WTC11 (cell line): Measurements from ENCODE around the gene FAM53C. TPM values are rescaled to one million over a fixed set of nuclear protein-coding genes. Genes with fewer than 3 reads are reported as not detected.

ENCODE experiments used
- ATAC-seq: fragments of 200-7000 bp; cut with Tn5 transposase; 2 replicates; pipeline ENCODE4 v1.10.0; 2021; ENCODE audit warnings: mild to moderate bottlenecking, moderate library complexity
- CTCF ChIA-PET: fragments of 300-600 bp; sonication (Branson Sonifier 250); formaldehyde crosslinking; loops from one replicate; lab custom pipeline; 2021; ENCODE audit warnings: antibody characterized with exemption; lab: Charles Lee
- POLR2A ChIA-PET: fragments of 350-600 bp; sonication (Branson Sonifier 250); formaldehyde crosslinking; loops from one replicate; lab custom pipeline; 2021; ENCODE audit warnings: antibody characterized with exemption; lab: Charles Lee
- DNase-seq: peaks from one replicate; pipeline ENCODE4 v3.0.0; 2021; ENCODE audit warnings: low spot score
- H3K27ac Mint-ChIP-seq: 2 replicates; pipeline ENCODE4 v1.8.0; 2021; ENCODE audit warnings: mixed read lengths
- H3K27me3 Mint-ChIP-seq: 2 replicates; pipeline ENCODE4 v1.8.0; 2021; ENCODE audit warnings: low read depth, mild to moderate bottlenecking, moderate library complexity, mixed read lengths
- H3K36me3 Mint-ChIP-seq: 2 replicates; pipeline ENCODE4 v1.8.0; 2021; ENCODE audit warnings: mixed read lengths
- H3K4me1 Mint-ChIP-seq: 2 replicates; pipeline ENCODE4 v1.8.0; 2022; ENCODE audit warnings: mixed read lengths
- H3K4me3 Mint-ChIP-seq: 2 replicates; pipeline ENCODE4 v1.8.0; 2021; ENCODE audit warnings: mild to moderate bottlenecking, moderate library complexity, mixed read lengths
- H3K9me3 Mint-ChIP-seq: 2 replicates; pipeline ENCODE4 v1.8.0; 2021; ENCODE audit warnings: mixed read lengths
- FOXJ3 ChIP-seq: sonication (generic); formaldehyde crosslinking; IDR thresholded peaks from 2 replicates; pipeline ENCODE4 v1.9.0; 2021; ENCODE audit warnings: missing genetic modification reagents, mild to moderate bottlenecking, borderline replicate concordance
- FOXK1 ChIP-seq: sonication (generic); formaldehyde crosslinking; IDR thresholded peaks from 2 replicates; pipeline ENCODE4 v1.8.0; 2022; ENCODE audit warnings: mild to moderate bottlenecking, moderate library complexity, missing genetic modification reagents
- FOXP1 ChIP-seq: sonication (generic); formaldehyde crosslinking; IDR thresholded peaks from 2 replicates; pipeline ENCODE4 v1.8.0; 2022; ENCODE audit warnings: missing genetic modification reagents, mild to moderate bottlenecking, moderate library complexity, borderline replicate concordance
- GABPB1 ChIP-seq: sonication (generic); formaldehyde crosslinking; IDR thresholded peaks from 2 replicates; pipeline ENCODE4 v1.8.1; 2023; ENCODE audit warnings: mild to moderate bottlenecking, missing genetic modification reagents
- JAZF1 ChIP-seq: fragments of 250-450 bp; sonication (Bioruptor Pico); IDR thresholded peaks from 2 replicates; pipeline ENCODE4 v1.9.0; 2021; ENCODE audit warnings: moderate library complexity, mild to moderate bottlenecking, inconsistent platforms
- JUN ChIP-seq: sonication (generic); formaldehyde crosslinking; IDR thresholded peaks from 2 replicates; pipeline ENCODE4 v1.8.0; 2023; ENCODE audit warnings: mild to moderate bottlenecking, missing genetic modification reagents
- KAT7 ChIP-seq: sonication (generic); formaldehyde crosslinking; IDR thresholded peaks from 2 replicates; pipeline ENCODE4 v1.8.1; 2023; ENCODE audit warnings: missing genetic modification reagents, mild to moderate bottlenecking, borderline replicate concordance
- MYBL2 ChIP-seq: sonication (generic); formaldehyde crosslinking; IDR thresholded peaks from 2 replicates; pipeline ENCODE4 v1.8.1; 2023; ENCODE audit warnings: mild to moderate bottlenecking, moderate library complexity, missing genetic modification reagents
- NFE2L1 ChIP-seq: sonication (generic); formaldehyde crosslinking; IDR thresholded peaks from 2 replicates; pipeline ENCODE4 v1.8.1; 2023; ENCODE audit warnings: missing genetic modification reagents
- NFYB ChIP-seq: sonication (generic); formaldehyde crosslinking; conservative IDR thresholded peaks from 2 replicates; pipeline ENCODE4 v1.8.0; 2022; ENCODE audit warnings: low read depth, missing genetic modification reagents
- RORB ChIP-seq: fragments of 250-450 bp; sonication (Bioruptor Pico); IDR thresholded peaks from 2 replicates; pipeline ENCODE4 v1.9.0; 2021; ENCODE audit warnings: mild to moderate bottlenecking
- SP1 ChIP-seq: sonication (generic); formaldehyde crosslinking; conservative IDR thresholded peaks from 2 replicates; pipeline ENCODE4 v1.8.1; 2022; ENCODE audit warnings: missing genetic modification reagents
- total RNA-seq: library from RNA; stranded (reverse); gene quantifications from 3 replicates; pipeline ENCODE4 v1.2.3, GENCODE V29; 2021
- TF ChIP-seq, protein P1 (sequence below): sonication (generic); formaldehyde crosslinking; IDR thresholded peaks from 2 replicates; pipeline ENCODE4 v1.8.1; 2022; ENCODE audit warnings: low read depth, mild to moderate bottlenecking, moderate library complexity, missing genetic modification reagents, borderline replicate concordance
- TF ChIP-seq, protein P2 (sequence below): sonication (generic); formaldehyde crosslinking; IDR thresholded peaks from 2 replicates; pipeline ENCODE4 v1.8.0; 2022; ENCODE audit warnings: mild to moderate bottlenecking, missing genetic modification reagents
- TF ChIP-seq, protein P3 (sequence below): sonication (generic); formaldehyde crosslinking; IDR thresholded peaks from 2 replicates; pipeline ENCODE4 v1.8.0; 2022; ENCODE audit warnings: mild to moderate bottlenecking, missing genetic modification reagents
- TF ChIP-seq, protein P4 (sequence below): sonication (generic); formaldehyde crosslinking; IDR thresholded peaks from 2 replicates; pipeline ENCODE4 v1.8.0; 2023; ENCODE audit warnings: missing genetic modification reagents
- TF ChIP-seq, protein P5 (sequence below): fragments of 250-450 bp; sonication (Bioruptor Pico); IDR thresholded peaks from 2 replicates; pipeline ENCODE4 v1.9.0; 2021; ENCODE audit warnings: moderate library complexity, mild to moderate bottlenecking, inconsistent platforms, borderline replicate concordance
- TF ChIP-seq, protein P6 (sequence below): sonication (generic); formaldehyde crosslinking; IDR thresholded peaks from 2 replicates; pipeline ENCODE4 v1.8.1; 2023; ENCODE audit warnings: mild to moderate bottlenecking, missing genetic modification reagents, moderate library complexity
- TF ChIP-seq, protein P7 (sequence below): fragments of 250-450 bp; sonication (Bioruptor Pico); IDR thresholded peaks from 2 replicates; pipeline ENCODE4 v1.9.0; 2021; ENCODE audit warnings: mild to moderate bottlenecking

FAM53C gene
- total RNA-seq, 1 experiment from 2014 or later = 51.3 TPM

DNA sequence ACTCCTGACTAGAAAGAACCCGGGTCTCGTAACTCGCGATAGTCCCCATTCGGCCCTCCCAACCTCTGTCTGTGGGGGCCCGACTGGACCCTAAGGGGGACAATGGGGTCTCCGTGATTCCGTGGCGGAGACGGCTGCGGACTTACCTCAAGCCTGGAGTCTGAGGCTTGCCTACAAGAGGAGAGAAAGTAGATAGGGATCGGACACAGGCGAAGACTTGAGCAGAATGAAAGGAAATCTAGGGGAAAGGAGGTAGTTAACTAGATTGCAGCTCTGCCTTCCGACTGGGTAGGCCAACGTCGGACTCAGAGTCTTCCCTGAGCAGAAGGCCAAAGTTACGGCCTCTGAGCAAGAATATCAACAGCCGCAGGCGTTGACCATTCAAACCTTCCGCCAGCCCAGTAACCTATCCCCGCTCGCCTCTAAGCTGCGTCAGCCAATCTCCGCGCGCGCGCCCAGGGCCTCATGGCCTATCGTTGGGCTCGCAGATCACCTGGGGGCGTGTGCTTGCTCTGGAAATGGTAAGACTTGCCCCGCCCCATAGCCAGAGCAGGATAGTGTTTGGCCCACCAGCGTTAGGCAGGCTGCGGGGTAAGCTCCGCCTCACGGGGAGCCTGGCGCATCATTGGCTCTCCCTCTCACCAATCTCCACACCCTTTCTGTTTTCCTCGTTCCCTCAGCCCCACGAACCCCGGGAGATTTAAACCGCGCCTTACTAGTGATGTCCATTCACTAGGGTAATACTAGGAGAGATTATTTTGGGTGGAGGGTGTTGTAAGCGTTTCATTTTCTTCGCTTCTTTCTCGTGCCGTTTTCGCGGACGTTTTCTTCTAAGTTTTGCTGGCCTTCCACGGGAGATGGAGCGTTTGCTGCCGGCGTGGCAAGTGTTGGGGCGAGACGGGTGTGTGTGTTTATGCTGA, 6.4 kb upstream of the FAM53C start, which contains the start of gene CDC25C:
Gene CDC25C (minus strand): TSS at position 356 of the 920 bp plus-strand sequence. CDS start 624 bp downstream, outside the sequence.
- TF ChIP-seq, protein P1, sequence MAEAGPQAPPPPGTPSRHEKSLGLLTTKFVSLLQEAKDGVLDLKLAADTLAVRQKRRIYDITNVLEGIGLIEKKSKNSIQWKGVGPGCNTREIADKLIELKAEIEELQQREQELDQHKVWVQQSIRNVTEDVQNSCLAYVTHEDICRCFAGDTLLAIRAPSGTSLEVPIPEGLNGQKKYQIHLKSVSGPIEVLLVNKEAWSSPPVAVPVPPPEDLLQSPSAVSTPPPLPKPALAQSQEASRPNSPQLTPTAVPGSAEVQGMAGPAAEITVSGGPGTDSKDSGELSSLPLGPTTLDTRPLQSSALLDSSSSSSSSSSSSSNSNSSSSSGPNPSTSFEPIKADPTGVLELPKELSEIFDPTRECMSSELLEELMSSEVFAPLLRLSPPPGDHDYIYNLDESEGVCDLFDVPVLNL (CRISPR knock-in tag) = peak; percentile 99
- TF ChIP-seq, protein P2, sequence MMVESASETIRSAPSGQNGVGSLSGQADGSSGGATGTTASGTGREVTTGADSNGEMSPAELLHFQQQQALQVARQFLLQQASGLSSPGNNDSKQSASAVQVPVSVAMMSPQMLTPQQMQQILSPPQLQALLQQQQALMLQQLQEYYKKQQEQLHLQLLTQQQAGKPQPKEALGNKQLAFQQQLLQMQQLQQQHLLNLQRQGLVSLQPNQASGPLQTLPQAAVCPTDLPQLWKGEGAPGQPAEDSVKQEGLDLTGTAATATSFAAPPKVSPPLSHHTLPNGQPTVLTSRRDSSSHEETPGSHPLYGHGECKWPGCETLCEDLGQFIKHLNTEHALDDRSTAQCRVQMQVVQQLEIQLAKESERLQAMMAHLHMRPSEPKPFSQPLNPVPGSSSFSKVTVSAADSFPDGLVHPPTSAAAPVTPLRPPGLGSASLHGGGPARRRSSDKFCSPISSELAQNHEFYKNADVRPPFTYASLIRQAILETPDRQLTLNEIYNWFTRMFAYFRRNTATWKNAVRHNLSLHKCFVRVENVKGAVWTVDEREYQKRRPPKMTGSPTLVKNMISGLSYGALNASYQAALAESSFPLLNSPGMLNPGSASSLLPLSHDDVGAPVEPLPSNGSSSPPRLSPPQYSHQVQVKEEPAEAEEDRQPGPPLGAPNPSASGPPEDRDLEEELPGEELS (CRISPR knock-in tag) = 0 out of 2 replicates have a peak, but pooled peaks have one; percentile 32
- TF ChIP-seq RORB (CRISPR knock-in tag) = no peak
- TF ChIP-seq, protein P3, sequence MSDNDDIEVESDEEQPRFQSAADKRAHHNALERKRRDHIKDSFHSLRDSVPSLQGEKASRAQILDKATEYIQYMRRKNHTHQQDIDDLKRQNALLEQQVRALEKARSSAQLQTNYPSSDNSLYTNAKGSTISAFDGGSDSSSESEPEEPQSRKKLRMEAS (CRISPR knock-in tag) = peak; percentile 58
- peak; percentile 98 for TF ChIP-seq MYBL2 (CRISPR knock-in tag)
- peak; percentile 44; the same call in 1 of the 2 replicates for TF ChIP-seq NFE2L1 (CRISPR knock-in tag)
- 0 out of 2 replicates have a peak, but pooled peaks have one; percentile 27 for TF ChIP-seq FOXP1 (CRISPR knock-in tag)
- TF ChIP-seq, protein P4, sequence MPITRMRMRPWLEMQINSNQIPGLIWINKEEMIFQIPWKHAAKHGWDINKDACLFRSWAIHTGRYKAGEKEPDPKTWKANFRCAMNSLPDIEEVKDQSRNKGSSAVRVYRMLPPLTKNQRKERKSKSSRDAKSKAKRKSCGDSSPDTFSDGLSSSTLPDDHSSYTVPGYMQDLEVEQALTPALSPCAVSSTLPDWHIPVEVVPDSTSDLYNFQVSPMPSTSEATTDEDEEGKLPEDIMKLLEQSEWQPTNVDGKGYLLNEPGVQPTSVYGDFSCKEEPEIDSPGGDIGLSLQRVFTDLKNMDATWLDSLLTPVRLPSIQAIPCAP = no peak
- TF ChIP-seq JUN = no peak
- TF ChIP-seq, protein P5, sequence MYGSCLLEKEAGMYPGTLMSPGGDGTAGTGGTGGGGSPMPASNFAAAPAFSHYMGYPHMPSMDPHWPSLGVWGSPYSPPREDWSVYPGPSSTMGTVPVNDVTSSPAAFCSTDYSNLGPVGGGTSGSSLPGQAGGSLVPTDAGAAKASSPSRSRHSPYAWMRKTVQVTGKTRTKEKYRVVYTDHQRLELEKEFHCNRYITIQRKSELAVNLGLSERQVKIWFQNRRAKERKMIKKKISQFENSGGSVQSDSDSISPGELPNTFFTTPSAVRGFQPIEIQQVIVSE = no peak
- peak; percentile 80 for TF ChIP-seq NFYB (CRISPR knock-in tag)
- TF ChIP-seq JAZF1 (CRISPR knock-in tag) = no peak
- TF ChIP-seq SP1 = peak; percentile 91
- peak; percentile 62; the same call in 1 of the 2 replicates for TF ChIP-seq GABPB1 (CRISPR knock-in tag)
- peak; percentile 95 for TF ChIP-seq FOXK1
- TF ChIP-seq, all 79 proteins: peak for 10
- DNase-seq = peak; percentile 98
- ATAC-seq = peak; percentile 99
- H3K36me3 Mint-ChIP-seq = no peaks in the 10 kb centered on the region
- peaks cover 18% of the 10 kb centered on the region for H3K4me1 Mint-ChIP-seq
- H3K9me3 Mint-ChIP-seq = no peaks in the 10 kb centered on the region
- ChIA-PET POLR2A (interaction anchor here (0.9 to 2.0 kb wide), 8 partner anchors 14 to 212 kb away, joined by 3 to 32 read pairs (median 6); partner anchors contain the start of genes BRD8, CDC23, ETF1 and KDM3B), CTCF (interaction anchor here (0.6 to 3.1 kb wide), 8 partner anchors 19 to 173 kb away, joined by 3 to 102 read pairs (median 4); partner anchors contain the start of genes BRD8, KDM3B and KIF20A)
- no peaks in the 10 kb centered on the region for H3K27me3 Mint-ChIP-seq
- peak within 1 kb of the TSS; percentile 91 for H3K4me3 Mint-ChIP-seq
- peak within 1 kb of the TSS; percentile 97 for H3K27ac Mint-ChIP-seq

DNA sequence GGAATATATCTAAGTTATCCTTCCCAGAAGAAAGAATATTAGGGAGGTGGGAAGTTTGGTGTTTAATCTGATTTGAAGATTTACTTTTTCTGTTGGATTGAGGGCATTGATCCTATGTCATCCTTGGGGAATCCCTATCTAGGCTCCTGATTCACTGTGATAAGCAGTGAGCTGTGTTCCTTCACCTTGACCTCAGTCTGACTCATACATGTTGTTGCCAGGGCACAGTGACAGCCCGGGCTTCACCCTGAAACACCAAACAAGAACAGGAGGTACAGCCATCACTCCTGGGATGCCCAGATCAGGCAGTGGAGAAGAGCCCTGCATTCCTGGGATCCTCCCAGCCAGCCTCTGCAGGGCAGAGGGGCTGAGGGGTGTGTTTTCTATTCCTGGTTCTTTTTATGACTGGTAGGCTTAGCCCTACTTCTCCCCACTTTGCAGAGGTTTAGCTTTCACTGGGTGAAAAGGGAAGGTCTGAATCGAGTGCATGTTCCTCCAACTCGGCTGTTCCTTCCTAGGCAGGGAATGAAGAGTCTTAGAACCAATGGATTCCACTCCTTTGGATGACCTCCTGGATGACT, 3.1 kb upstream of the FAM53C start:
- Mint-ChIP-seq H3K4me3 (no peak overlapping the region), H3K4me1 (peaks cover 35% of the 10 kb centered on the region)

More for the DNA sequence above, 3.1 kb upstream of the FAM53C start:
- H3K9me3 Mint-ChIP-seq = no peaks in the 10 kb centered on the region
- ATAC-seq (no peak), DNase-seq (no peak)
- no peaks in the 10 kb centered on the region for H3K36me3 Mint-ChIP-seq
- H3K27ac Mint-ChIP-seq = 0 out of 2 replicates have a peak overlapping the region, but pooled peaks have one; percentile 48
- ChIA-PET CTCF (interaction anchor here (10.7 kb wide), 1 partner anchor 18 kb away, joined by 187 read pairs; the partner anchor contains the start of gene KDM3B), POLR2A (no interaction called here)
- H3K27me3 Mint-ChIP-seq = no peaks in the 10 kb centered on the region
- TF ChIP-seq, protein P6, sequence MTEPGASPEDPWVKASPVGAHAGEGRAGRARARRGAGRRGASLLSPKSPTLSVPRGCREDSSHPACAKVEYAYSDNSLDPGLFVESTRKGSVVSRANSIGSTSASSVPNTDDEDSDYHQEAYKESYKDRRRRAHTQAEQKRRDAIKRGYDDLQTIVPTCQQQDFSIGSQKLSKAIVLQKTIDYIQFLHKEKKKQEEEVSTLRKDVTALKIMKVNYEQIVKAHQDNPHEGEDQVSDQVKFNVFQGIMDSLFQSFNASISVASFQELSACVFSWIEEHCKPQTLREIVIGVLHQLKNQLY (CRISPR knock-in tag) = no peak
- TF ChIP-seq FOXJ3 (CRISPR knock-in tag) (no peak), KAT7 (CRISPR knock-in tag) (no peak)
- TF ChIP-seq, protein P7, sequence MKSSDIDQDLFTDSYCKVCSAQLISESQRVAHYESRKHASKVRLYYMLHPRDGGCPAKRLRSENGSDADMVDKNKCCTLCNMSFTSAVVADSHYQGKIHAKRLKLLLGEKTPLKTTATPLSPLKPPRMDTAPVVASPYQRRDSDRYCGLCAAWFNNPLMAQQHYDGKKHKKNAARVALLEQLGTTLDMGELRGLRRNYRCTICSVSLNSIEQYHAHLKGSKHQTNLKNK = no peak
